RCC 7860 (cell line): ENCODE results near the gene KRTAP9-6.

Source experiments
- DNase-seq: peaks from one replicate; pipeline ENCODE4 v3.0.0-alpha.2; 2015; ENCODE audit warnings: low spot score
- FAIRE-seq: peaks from 2 replicates; lab custom pipeline; 2012; peaks lifted over from hg19 to GRCh38; lab: Jason Lieb, UNC

KRTAP9-6 gene

GRCh38 chr17:41315204-41315794, 50.1 kb downstream of the KRTAP9-6 start, which contains the start of gene KRTAP17-1:
KRTAP17-1 (minus strand) TSS chr17:41315710; CDS start chr17:41315650, 60 bp downstream.
- no peak for DNase-seq
- no peak for FAIRE-seq
